Measurements from ENCODE around the gene UVSSA. TPM values are rescaled to one million over a fixed set of nuclear protein-coding genes. Genes with fewer than 3 reads are reported as not detected.

UVSSA gene
- total and polyA plus RNA-seq, 9 of the 15 experiments (the other 6 are each of a cell fraction or from before 2014, with no cell fraction given) = 0.21 to 14.6 (median 3.3) TPM

- ChIA-PET POLR2A (interaction anchor here (0.6 kb wide), 1 partner anchor 18 kb away, joined by 3 read pairs; no protein-coding TSS in a partner anchor), CTCF (ENCODE audit: low intra/inter-chr PET ratio) (no interaction called here)
- peaks cover 0 to 10% of the 10 kb centered on the region in 2 experiments; a peak in 2 of 5 replicates for H3K4me1 ChIP-seq (replicated peaks in 1 of 2; ENCODE audit: control insufficient read depth in 2 of 2, insufficient read depth in 2 of 2, low read length in 2 of 2)
- no TSS peak for BruUV-seq (replicated peaks)
- H4K20me1 ChIP-seq (replicated peaks; ENCODE audit: control insufficient read depth, insufficient read depth, low read length) = no peaks in the 10 kb centered on the region; the same call in 1 of the 2 replicates
- in situ Hi-C loops (cut with MboI) = no loop called here
- no peak overlapping the region for H3K9ac ChIP-seq (ENCODE audit: insufficient read depth in 1 of 2, low read depth in 2 of 2, low read length in 2 of 2)
- no peak overlapping the region for H3K4me3 ChIP-seq
- no peaks in the 10 kb centered on the region for H3K9me1 ChIP-seq (ENCODE audit: control insufficient read depth, insufficient read depth, low read length)
- H3K27ac ChIP-seq (ENCODE audit: extremely low read depth, low read depth, low read length) = no peak overlapping the region
- H3K4me2 ChIP-seq (ENCODE audit: insufficient read depth, low read length) = no peak overlapping the region
- H3K36me3 ChIP-seq (ENCODE audit: control insufficient read depth, insufficient read depth, low read length) = peaks cover 86% of the 10 kb centered on the region; the same call in 2 of the 3 replicates
- no peaks in the 10 kb centered on the region for H3K9me3 ChIP-seq (replicated peaks; ENCODE audit: control insufficient read depth, insufficient read depth, low read depth, low read length)
- no peak for DNase-seq (ENCODE audit: extremely low read depth in 1 of 4, low spot score in 3 of 4)
- no peaks in the 10 kb centered on the region for H3K27me3 ChIP-seq (ENCODE audit: control insufficient read depth in 2 of 2, insufficient read depth in 2 of 2, low read length in 2 of 2)
- ATAC-seq = no peak
- WGBS (ENCODE audit: insufficient coverage, low coverage, missing lambda C conversion rate) = 93% methylated on average over 27 of the region's 35 CpGs
- peaks cover 3% of the 10 kb centered on the region; the same call in 2 of the 3 replicates for H3K79me2 ChIP-seq (ENCODE audit: control insufficient read depth, insufficient read depth, low read length)
- TF ChIP-seq POLR2G (IDR thresholded peaks at IDR 0.05; ENCODE audit: low read depth, low read length) (peak; percentile 35; the same call in 1 of the 2 replicates), HEY1 (CRISPR knock-in tag; IDR thresholded peaks at IDR 0.05; ENCODE audit: borderline replicate concordance) (no peak)
- intact Hi-C loops (cut with micrococcal nuclease) = no loop called here
- FAIRE-seq = no peak
- H2AFZ ChIP-seq (ENCODE audit: low read depth, low read length) = no peak overlapping the region
Measured at GRCh38 chr4:1325681-1326635, 21.1 kb upstream of the UVSSA start.

All from K562 (cell line).